Mucosa of rectum (tissue), 2 donors: ENCODE results near the gene STMN1.
"Not testable (repeated sequence)": the region's sequence is repeated elsewhere in the genome, so short reads cannot be mapped to it uniquely, and the experiment has no call there.

Experiments
- H3K27ac ChIP-seq, 2 donors: one replicate each; pipeline ENCODE4 v1.7.0; 2013; ENCODE audit warnings: inconsistent platforms in 2 of 2, low read depth in 2 of 2, low read length in 2 of 2
- H3K27me3 ChIP-seq, 2 donors: one replicate each; pipeline ENCODE4 v1.7.0; 2013; ENCODE audit warnings: low read length in 2 of 2; ENCODE audit not compliant: control insufficient read depth in 2 of 2, insufficient read depth in 2 of 2
- H3K36me3 ChIP-seq, 2 donors: one replicate each; pipeline ENCODE4 v1.7.0; 2013; ENCODE audit warnings: low read length in 2 of 2; ENCODE audit not compliant: control insufficient read depth in 2 of 2, insufficient read depth in 2 of 2
- H3K4me1 ChIP-seq, 2 donors: one replicate each; pipeline ENCODE4 v1.7.0; 2013; ENCODE audit warnings: low read length in 2 of 2, mild to moderate bottlenecking in 1 of 2; ENCODE audit not compliant: control insufficient read depth in 2 of 2, insufficient read depth in 2 of 2
- H3K4me3 ChIP-seq, 2 donors: one replicate each; pipeline ENCODE4 v1.7.0; 2013; ENCODE audit warnings: low read length in 2 of 2
- H3K9ac ChIP-seq, 2 donors: one replicate each; pipeline ENCODE4 v1.7.0; 2013; ENCODE audit warnings: low read length in 2 of 2, low read depth in 1 of 2, mild to moderate bottlenecking in 1 of 2
- H3K9me3 ChIP-seq, 2 donors: one replicate each; pipeline ENCODE4 v1.7.0; 2013; ENCODE audit warnings: low read length in 2 of 2; ENCODE audit not compliant: control insufficient read depth in 2 of 2
- donor health status: healthy.
- donor health status: Normal muscosa, but diverticular disease.

Gene STMN1

GRCh38 chr1:25905680-25906643 lies at the start of gene STMN1:
Gene STMN1 (minus strand): TSS chr1:25906419. CDS start chr1:25904676, 1,743 bp downstream.
- Histone ChIP-seq H3K27ac (peak within 1 kb of the TSS in 1 of 2 donors; percentile 44), H3K9ac (peak within 1 kb of the TSS in 1 of 2 donors; percentile 52), H3K9me3 (no peaks in the 10 kb centered on the region), H3K4me3 (peak within 1 kb of the TSS; percentile 67 to 84), H3K36me3 (peaks cover 3 to 5% of the 10 kb centered on the region in 2 donors), H3K4me1 (peaks cover 9 to 13% of the 10 kb centered on the region in 2 donors), H3K27me3 (no peaks in the 10 kb centered on the region)

- Histone ChIP-seq H3K9me3 (no peaks in the 10 kb centered on the region), H3K27ac (no peak overlapping the region), H3K4me3 (no peak overlapping the region), H3K9ac (no peak overlapping the region), H3K36me3 (peaks cover 11 to 14% of the 10 kb centered on the region in 2 donors), H3K4me1 (no peaks in the 10 kb centered on the region), H3K27me3 (no peaks in the 10 kb centered on the region)
Observed at GRCh38 chr1:25955553-25955952, 49.3 kb upstream of the STMN1 start.

- Histone ChIP-seq H3K9ac (no peak overlapping the region), H3K4me1 (no peaks in the 10 kb centered on the region), H3K4me3 (no peak overlapping the region), H3K27me3 (no peaks in the 10 kb centered on the region), H3K36me3 (peaks cover 5 to 7% of the 10 kb centered on the region in 2 donors), H3K27ac (no peak overlapping the region), H3K9me3 (no peaks in the 10 kb centered on the region)
Observed at GRCh38 chr1:25954282-25954938, 48.2 kb upstream of the STMN1 start.

- Histone ChIP-seq H3K36me3 (no peaks in the 10 kb centered on the region), H3K27me3 (no peaks in the 10 kb centered on the region), H3K9ac (no peak overlapping the region), H3K4me3 (no peak overlapping the region), H3K4me1 (no peaks in the 10 kb centered on the region), H3K27ac (no peak overlapping the region), H3K9me3 (no peaks in the 10 kb centered on the region)
Observed at GRCh38 chr1:25952841-25953401, 46.7 kb upstream of the STMN1 start.

- Histone ChIP-seq H3K4me1 (no peaks in the 10 kb centered on the region), H3K9me3 (peaks cover 0 to 3% of the 10 kb centered on the region in 2 donors), H3K27me3 (no peaks in the 10 kb centered on the region)
Observed at GRCh38 chr1:25948641-25949040, 42.4 kb upstream of the STMN1 start.

GRCh38 chr1:25947027-25947426 lies 40.8 kb upstream of the STMN1 start:
- no peak overlapping the region for H3K27ac ChIP-seq
- no peaks in the 10 kb centered on the region for H3K4me1 ChIP-seq
- no peak overlapping the region for H3K4me3 ChIP-seq
- H3K9me3 ChIP-seq: peaks cover 0 to 3% of the 10 kb centered on the region in 2 donors
- H3K27me3 ChIP-seq: no peaks in the 10 kb centered on the region
- H3K9ac ChIP-seq: no peak overlapping the region
- no peaks in the 10 kb centered on the region for H3K36me3 ChIP-seq

More at GRCh38 chr1:25948641-25949040, 42.4 kb upstream of the STMN1 start:
- no peak overlapping the region for H3K9ac ChIP-seq
- no peak overlapping the region for H3K27ac ChIP-seq
- H3K4me3 ChIP-seq: no peak overlapping the region
- no peaks in the 10 kb centered on the region for H3K36me3 ChIP-seq

GRCh38 chr1:25945761-25946160 lies 39.5 kb upstream of the STMN1 start:
- Histone ChIP-seq H3K4me3 (no peak overlapping the region), H3K27me3 (no peaks in the 10 kb centered on the region), H3K9me3 (peaks cover 0 to 3% of the 10 kb centered on the region in 2 donors), H3K27ac (no peak overlapping the region), H3K36me3 (no peaks in the 10 kb centered on the region), H3K9ac (no peak overlapping the region), H3K4me1 (no peaks in the 10 kb centered on the region)

- Histone ChIP-seq H3K9ac (no peak overlapping the region), H3K36me3 (no peaks in the 10 kb centered on the region), H3K9me3 (peaks cover 0 to 3% of the 10 kb centered on the region in 2 donors), H3K4me3 (no peak overlapping the region), H3K27me3 (no peaks in the 10 kb centered on the region), H3K4me1 (no peaks in the 10 kb centered on the region), H3K27ac (no peak overlapping the region)
Observed at GRCh38 chr1:25944986-25945385, 38.8 kb upstream of the STMN1 start.

GRCh38 chr1:25943511-25943910 lies 37.3 kb upstream of the STMN1 start:
- H3K4me3 ChIP-seq, H3K27me3 ChIP-seq, H3K4me1 ChIP-seq, H3K9me3 ChIP-seq, H3K27ac ChIP-seq, H3K36me3 ChIP-seq, H3K9ac ChIP-seq: not testable (repeated sequence)

- Histone ChIP-seq H3K9ac (no peak overlapping the region), H3K4me3 (no peak overlapping the region), H3K4me1 (no peaks in the 10 kb centered on the region), H3K27ac (no peak overlapping the region), H3K27me3 (peaks cover 0 to 3% of the 10 kb centered on the region in 2 donors), H3K9me3 (no peaks in the 10 kb centered on the region), H3K36me3 (no peaks in the 10 kb centered on the region)
Observed at GRCh38 chr1:25936947-25937346, 30.7 kb upstream of the STMN1 start.
